SK-N-SH (cell line): ENCODE data around the gene PTPRD. TPM values are rescaled to one million over a fixed set of nuclear protein-coding genes. Genes with fewer than 3 reads are reported as not detected.

ENCODE experiments used
- CTCF ChIA-PET: fragments of 300-600, 350-600 bp; formaldehyde crosslinking; extraction: SDS; loops from one replicate; lab custom pipeline; 2021; lab: Yijun Ruan, JAX
- POLR2A ChIA-PET: fragments of 350-600 bp; sonication (Branson Sonifier 250); formaldehyde crosslinking; extraction: SDS; loops from one replicate; lab custom pipeline; 2020; ENCODE audit warnings: antibody characterized with exemption, inconsistent platforms; lab: Yijun Ruan, JAX
- DNase-seq: peaks from one replicate; pipeline ENCODE4 v3.0.0; 2012
- H2AFZ ChIP-seq: fragments of 200-600 bp; sonication (generic); 2 replicates; pipeline ENCODE4 v1.8.1; 2016; ENCODE audit warnings: antibody characterized with exemption, mild to moderate bottlenecking, low read depth
- H3F3A ChIP-seq: fragments of 200-600 bp; sonication (generic); replicated peaks from 2 replicates; pipeline ENCODE3; 2016; ENCODE audit warnings: antibody characterized with exemption, mild to moderate bottlenecking; ENCODE audit not compliant: insufficient read depth
- H3K27ac ChIP-seq, 2 experiments: fragments of 200-500 bp in 1 of 2; fragments of 200-600 bp in 1 of 2; sonication (Bioruptor generic) in 1 of 2; sonication (generic), shearing (Covaris generic) in 1 of 2; 2 replicates each; pipeline versions ENCODE4 v1.5.1 to v1.6.1; 2014 to 2016; ENCODE audit warnings: low read depth in 2 of 2, inconsistent platforms in 1 of 2, low read length in 1 of 2, mild to moderate bottlenecking in 1 of 2, mixed read lengths in 1 of 2
- H3K27me3 ChIP-seq: fragments of 200-600 bp; sonication (generic), shearing (Covaris generic); 2 replicates; pipeline ENCODE4 v1.6.1; 2016; ENCODE audit warnings: mixed run types; ENCODE audit not compliant: insufficient read depth
- H3K36me3 ChIP-seq, 2 experiments: fragments of 200-500 bp in 1 of 2; fragments of 200-600 bp in 1 of 2; sonication (Bioruptor generic) in 1 of 2; sonication (generic) in 1 of 2; replicated peaks in 1 of 2; 2 replicates each; pipeline versions ENCODE3 to v1.5.1; 2014 to 2016; ENCODE audit warnings: low read length in 1 of 2, mild to moderate bottlenecking in 1 of 2; ENCODE audit not compliant: insufficient read depth in 2 of 2, control insufficient read depth in 1 of 2
- H3K4me1 ChIP-seq, 2 experiments: fragments of 200-500 bp in 1 of 2; fragments of 200-600 bp in 1 of 2; sonication (Bioruptor generic) in 1 of 2; sonication (generic), shearing (Covaris generic) in 1 of 2; 2 replicates each; pipeline versions ENCODE4 v1.5.1 to v1.6.1; 2014 to 2016; ENCODE audit warnings: low read depth in 1 of 2, low read length in 1 of 2, mixed run types in 1 of 2; ENCODE audit not compliant: insufficient read depth in 2 of 2, control insufficient read depth in 1 of 2
- H3K4me2 ChIP-seq: fragments of 200-600 bp; sonication (generic), shearing (Covaris generic); 2 replicates; pipeline ENCODE4 v1.6.1; 2017; ENCODE audit warnings: mixed run types
- H3K4me3 ChIP-seq, 2 experiments: fragments of 200-500 bp in 1 of 2; fragments of 200-600 bp in 1 of 2; sonication (Bioruptor generic) in 1 of 2; sonication (generic), shearing (Covaris generic) in 1 of 2; 2 replicates each; pipeline versions ENCODE4 v1.5.1 to v1.8.1; 2014 to 2016; ENCODE audit warnings: low read depth in 2 of 2, inconsistent platforms in 1 of 2, low read length in 1 of 2, mild to moderate bottlenecking in 1 of 2, mixed read lengths in 1 of 2, moderate library complexity in 1 of 2
- H3K79me2 ChIP-seq: fragments of 200-600 bp; sonication (generic); 2 replicates; pipeline ENCODE4 v1.8.1; 2017; ENCODE audit warnings: mild to moderate bottlenecking; ENCODE audit not compliant: insufficient read depth
- H3K9ac ChIP-seq: fragments of 200-600 bp; sonication (generic); 2 replicates; pipeline ENCODE4 v1.6.1; 2017; ENCODE audit warnings: mixed run types
- H3K9me2 ChIP-seq: fragments of 200-600 bp; sonication (generic); 2 replicates; pipeline ENCODE4 v1.6.1; 2017; ENCODE audit warnings: mixed run types
- H3K9me3 ChIP-seq: fragments of 200-600 bp; sonication (generic); 2 replicates; pipeline ENCODE4 v1.6.1; 2017; ENCODE audit warnings: mixed run types, mild to moderate bottlenecking, moderate library complexity
- H4K20me1 ChIP-seq: fragments of 200-600 bp; sonication (generic); 2 replicates; pipeline ENCODE4 v1.6.1; 2017; ENCODE audit warnings: mild to moderate bottlenecking, mixed run types; ENCODE audit not compliant: insufficient read depth
- EP300 ChIP-seq, 2 experiments: IDR thresholded peaks; 2 replicates each; pipeline versions ENCODE4 v1.4.0 to v1.6.1; 2012; ENCODE audit warnings: borderline replicate concordance in 1 of 2, low read depth in 1 of 2, low read length in 1 of 2
- FOXJ3 ChIP-seq: sonication (generic); formaldehyde crosslinking; IDR thresholded peaks from 2 replicates; pipeline ENCODE4 v1.5.1; 2020; ENCODE audit warnings: mild to moderate bottlenecking, missing genetic modification reagents
- PBX3 ChIP-seq: IDR thresholded peaks from 2 replicates; pipeline ENCODE4; 2012
- POLR2AphosphoS5 ChIP-seq: IDR thresholded peaks from 2 replicates; pipeline ENCODE4 v1.6.1; 2012; ENCODE audit warnings: low read depth, low read length
- RAD21 ChIP-seq: IDR thresholded peaks from 2 replicates; pipeline ENCODE4 v1.6.1; 2012; ENCODE audit warnings: mild to moderate bottlenecking, low read length
- SIN3A ChIP-seq: IDR thresholded peaks from 2 replicates; pipeline ENCODE4 v1.6.1; 2012; ENCODE audit warnings: low read depth, mild to moderate bottlenecking, low read length, moderate library complexity, borderline replicate concordance
- TAF1 ChIP-seq: IDR thresholded peaks from 2 replicates; pipeline ENCODE4 v1.6.1; 2012; ENCODE audit warnings: low read depth, mild to moderate bottlenecking, low read length, moderate library complexity, borderline replicate concordance
- TEAD4 ChIP-seq: IDR thresholded peaks from 2 replicates; pipeline ENCODE4 v1.4.0; 2012; ENCODE audit warnings: mild to moderate bottlenecking, borderline replicate concordance; ENCODE audit not compliant: insufficient read depth
- YY1 ChIP-seq: IDR thresholded peaks from 2 replicates; pipeline ENCODE4 v1.4.0; 2012; ENCODE audit warnings: low read depth, mild to moderate bottlenecking
- WGBS: methylation state at CpG from one replicate; pipeline ENCODE4 v1.1.6; 2017; ENCODE audit warnings: low lambda C conversion rate; 5-methylcytosine and 5-hydroxymethylcytosine counted together
- polyA plus RNA-seq, 3 experiments: library from polyadenylated mRNA; depleted of rRNA; stranded (reverse); fragments of >200 nt; gene quantifications; 2 replicates each; pipeline ENCODE4 v1.2.3, GENCODE V29; 2012
- TF ChIP-seq, protein P1 (sequence below): IDR thresholded peaks from 2 replicates; pipeline ENCODE4 v1.6.1; 2012; ENCODE audit warnings: mild to moderate bottlenecking, low read depth, low read length, moderate library complexity
- TF ChIP-seq, protein P2 (sequence below): IDR thresholded peaks from 2 replicates; pipeline ENCODE4 v1.4.0; 2012; ENCODE audit warnings: low read depth, borderline replicate concordance

The PTPRD gene
- polyA plus RNA-seq, 1 of the 3 experiments (the other 2 are of a cell fraction): 0.15 TPM

DNA sequence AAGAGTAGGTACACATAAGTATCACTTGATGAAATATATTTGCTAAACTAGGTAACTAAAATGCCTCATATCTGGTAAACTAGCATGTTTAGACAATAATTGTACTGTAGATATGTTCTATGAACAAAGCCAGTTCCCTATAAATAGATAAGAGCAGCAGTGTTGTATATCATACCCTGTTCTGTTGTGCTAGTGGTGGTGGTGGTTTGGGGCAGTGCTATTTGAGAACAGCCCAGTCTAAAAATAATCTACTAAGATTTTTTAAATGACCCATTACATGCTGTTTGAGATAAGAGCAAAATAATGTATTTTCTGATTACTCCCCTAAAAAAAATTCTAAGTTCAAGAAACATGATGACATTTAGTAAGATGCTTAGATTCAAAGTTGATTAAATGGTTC lies 1984.0 kb downstream of the PTPRD start (continued):
- TF ChIP-seq TAF1: no peak
- TF ChIP-seq, protein P1, sequence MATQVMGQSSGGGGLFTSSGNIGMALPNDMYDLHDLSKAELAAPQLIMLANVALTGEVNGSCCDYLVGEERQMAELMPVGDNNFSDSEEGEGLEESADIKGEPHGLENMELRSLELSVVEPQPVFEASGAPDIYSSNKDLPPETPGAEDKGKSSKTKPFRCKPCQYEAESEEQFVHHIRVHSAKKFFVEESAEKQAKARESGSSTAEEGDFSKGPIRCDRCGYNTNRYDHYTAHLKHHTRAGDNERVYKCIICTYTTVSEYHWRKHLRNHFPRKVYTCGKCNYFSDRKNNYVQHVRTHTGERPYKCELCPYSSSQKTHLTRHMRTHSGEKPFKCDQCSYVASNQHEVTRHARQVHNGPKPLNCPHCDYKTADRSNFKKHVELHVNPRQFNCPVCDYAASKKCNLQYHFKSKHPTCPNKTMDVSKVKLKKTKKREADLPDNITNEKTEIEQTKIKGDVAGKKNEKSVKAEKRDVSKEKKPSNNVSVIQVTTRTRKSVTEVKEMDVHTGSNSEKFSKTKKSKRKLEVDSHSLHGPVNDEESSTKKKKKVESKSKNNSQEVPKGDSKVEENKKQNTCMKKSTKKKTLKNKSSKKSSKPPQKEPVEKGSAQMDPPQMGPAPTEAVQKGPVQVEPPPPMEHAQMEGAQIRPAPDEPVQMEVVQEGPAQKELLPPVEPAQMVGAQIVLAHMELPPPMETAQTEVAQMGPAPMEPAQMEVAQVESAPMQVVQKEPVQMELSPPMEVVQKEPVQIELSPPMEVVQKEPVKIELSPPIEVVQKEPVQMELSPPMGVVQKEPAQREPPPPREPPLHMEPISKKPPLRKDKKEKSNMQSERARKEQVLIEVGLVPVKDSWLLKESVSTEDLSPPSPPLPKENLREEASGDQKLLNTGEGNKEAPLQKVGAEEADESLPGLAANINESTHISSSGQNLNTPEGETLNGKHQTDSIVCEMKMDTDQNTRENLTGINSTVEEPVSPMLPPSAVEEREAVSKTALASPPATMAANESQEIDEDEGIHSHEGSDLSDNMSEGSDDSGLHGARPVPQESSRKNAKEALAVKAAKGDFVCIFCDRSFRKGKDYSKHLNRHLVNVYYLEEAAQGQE: no peak
- TF ChIP-seq FOXJ3 (CRISPR knock-in tag): no peak

- no peak overlapping the region for H3K4me2 ChIP-seq
- H3K4me3 ChIP-seq: no peak overlapping the region
- 51% methylated on average over 7 of the region's 7 CpGs for WGBS
- H3K4me1 ChIP-seq: no peaks in the 10 kb centered on the region
- no peak overlapping the region for H3K27ac ChIP-seq
- H3K9me3 ChIP-seq: no peaks in the 10 kb centered on the region
- ChIA-PET POLR2A (interaction anchor here (0.6 kb wide), 1 partner anchor 1059 kb away, joined by 3 read pairs; no protein-coding TSS in a partner anchor), CTCF (no interaction called here)
- H3F3A ChIP-seq: no peaks in the 10 kb centered on the region
- H3K36me3 ChIP-seq: no peaks in the 10 kb centered on the region
- H3K9ac ChIP-seq: no peak overlapping the region
- no peak overlapping the region for H2AFZ ChIP-seq
- H3K79me2 ChIP-seq: no peaks in the 10 kb centered on the region
- no peaks in the 10 kb centered on the region for H4K20me1 ChIP-seq
- H3K27me3 ChIP-seq: no peaks in the 10 kb centered on the region
- no peaks in the 10 kb centered on the region for H3K9me2 ChIP-seq
- no peak for DNase-seq
- TF ChIP-seq, protein P2, sequence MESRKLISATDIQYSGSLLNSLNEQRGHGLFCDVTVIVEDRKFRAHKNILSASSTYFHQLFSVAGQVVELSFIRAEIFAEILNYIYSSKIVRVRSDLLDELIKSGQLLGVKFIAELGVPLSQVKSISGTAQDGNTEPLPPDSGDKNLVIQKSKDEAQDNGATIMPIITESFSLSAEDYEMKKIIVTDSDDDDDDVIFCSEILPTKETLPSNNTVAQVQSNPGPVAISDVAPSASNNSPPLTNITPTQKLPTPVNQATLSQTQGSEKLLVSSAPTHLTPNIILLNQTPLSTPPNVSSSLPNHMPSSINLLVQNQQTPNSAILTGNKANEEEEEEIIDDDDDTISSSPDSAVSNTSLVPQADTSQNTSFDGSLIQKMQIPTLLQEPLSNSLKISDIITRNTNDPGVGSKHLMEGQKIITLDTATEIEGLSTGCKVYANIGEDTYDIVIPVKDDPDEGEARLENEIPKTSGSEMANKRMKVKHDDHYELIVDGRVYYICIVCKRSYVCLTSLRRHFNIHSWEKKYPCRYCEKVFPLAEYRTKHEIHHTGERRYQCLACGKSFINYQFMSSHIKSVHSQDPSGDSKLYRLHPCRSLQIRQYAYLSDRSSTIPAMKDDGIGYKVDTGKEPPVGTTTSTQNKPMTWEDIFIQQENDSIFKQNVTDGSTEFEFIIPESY: no peak
- no peak for TF ChIP-seq SIN3A
- no peak for TF ChIP-seq TEAD4
- TF ChIP-seq POLR2AphosphoS5: no peak
- no peak for TF ChIP-seq EP300 (IDR thresholded peaks at IDR 0.05; ENCODE audit: borderline replicate concordance in 1 of 2, low read depth in 1 of 2, low read length in 1 of 2)
- TF ChIP-seq PBX3: no peak
- no peak for TF ChIP-seq RAD21
- no peak for TF ChIP-seq YY1
Measured at GRCh38 chr9:8627976-8628679, 1984.7 kb downstream of the PTPRD start.
